ENCODE data around the gene SAP25. TPM values are rescaled to one million over a fixed set of nuclear protein-coding genes. Genes with fewer than 3 reads are reported as not detected.

SAP25 gene
- total RNA-seq, 4 donors from 2014 or later: 1.3 to 1.7 TPM; not detected in 2

- DNase-seq (ENCODE audit: low spot score in 2 of 2): no peak
- no peak for TF ChIP-seq CTCF (IDR thresholded peaks at IDR 0.05)
- no peak for TF ChIP-seq POLR2A (IDR thresholded peaks at IDR 0.05)
- H3K4me3 ChIP-seq (ENCODE audit: low read depth, poor library complexity, severe bottlenecking): no peak overlapping the region
- intact Hi-C loops (cut with DNase I; ENCODE audit: low total_unique reads): no loop called here
- WGBS, 2 donors: 89 to 91% methylated on average over 13 of the region's 13 CpGs
These were observed 39.9 kb upstream of the SAP25 start for GRCh38 chr7:100613412-100614175.

DNA sequence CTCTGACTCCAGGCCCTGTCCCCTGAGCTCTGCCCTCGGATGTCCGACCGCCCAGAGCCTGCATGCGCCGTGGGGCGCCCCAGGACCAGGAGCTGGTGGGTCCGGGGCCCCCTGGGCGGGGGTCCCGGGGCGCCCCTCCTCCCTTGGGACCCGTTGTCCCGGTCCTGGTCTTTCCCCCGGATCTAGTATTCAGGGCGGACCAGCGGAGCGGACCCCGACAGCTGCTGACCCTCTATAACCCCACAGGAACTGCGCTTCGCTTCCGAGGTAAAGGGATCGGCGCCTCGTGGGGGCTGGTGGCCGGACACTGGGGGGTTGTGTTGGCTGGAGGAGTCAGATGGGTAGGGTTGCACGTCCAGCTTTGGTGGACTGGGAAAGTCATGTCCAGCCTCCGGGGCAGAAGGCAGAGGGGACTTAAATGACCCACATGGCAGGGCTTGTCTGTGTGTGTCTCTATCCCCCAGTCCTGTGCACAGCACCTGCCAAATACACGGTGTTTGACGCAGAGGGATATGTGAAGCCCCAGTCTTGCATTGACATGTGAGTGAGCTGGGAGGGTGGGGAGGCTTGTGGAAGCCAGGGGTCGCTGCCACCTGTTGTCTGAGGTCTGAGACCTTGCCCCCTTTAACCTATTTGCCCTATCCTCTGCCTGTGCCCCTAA is 39.2 kb upstream of the SAP25 start:
- DNase-seq (ENCODE audit: low spot score in 2 of 2): no peak
- 4 to 10% methylated on average over 13 to 24 of the region's 29 CpGs for WGBS, 2 donors
- intact Hi-C loops (cut with DNase I; ENCODE audit: low total_unique reads): no loop called here

DNA sequence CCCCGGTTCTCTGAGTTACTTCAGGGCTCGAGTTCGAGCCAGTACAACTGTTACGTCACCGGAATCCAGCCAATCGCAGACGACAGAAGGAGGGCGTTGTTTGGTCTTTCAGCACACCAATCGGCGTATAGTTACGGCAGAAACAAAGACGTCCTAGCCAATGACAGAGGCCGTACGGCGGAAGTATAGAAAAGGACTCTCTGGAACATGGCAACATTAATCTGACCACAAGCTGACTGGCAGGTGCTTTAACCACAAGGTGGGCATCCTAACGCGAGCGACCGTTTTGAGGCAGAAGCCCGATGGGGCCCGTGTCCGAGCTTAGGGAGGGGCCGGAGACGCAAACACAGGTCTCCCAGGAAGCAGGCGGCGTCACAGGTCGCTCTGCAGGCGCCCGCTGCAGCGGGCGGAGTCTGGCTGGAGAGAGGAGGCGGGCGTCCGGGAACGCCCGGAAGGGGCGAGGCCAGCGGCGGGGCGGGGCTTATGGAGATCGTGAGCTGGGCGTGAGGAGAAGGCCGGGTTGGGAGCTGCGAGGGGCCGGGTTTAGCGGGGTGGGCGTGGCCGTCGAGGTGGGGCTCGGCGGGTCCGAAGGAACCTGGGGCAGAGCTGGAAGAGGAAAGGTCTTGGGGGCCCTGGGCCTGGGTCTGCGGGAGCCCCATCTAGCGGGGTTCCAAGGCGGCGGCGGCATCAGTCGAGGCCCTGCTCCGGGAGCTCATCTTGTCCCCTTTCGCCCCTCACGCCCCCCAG is 38.5 kb upstream of the SAP25 start, which contains the start of gene MOSPD3:
Gene MOSPD3 (plus strand): TSS at position 558 of the 747 bp plus-strand sequence. CDS start 252 bp downstream, outside the sequence.
- WGBS, 2 donors: 0% methylated on average over 40 to 53 of the region's 61 CpGs
- peak; percentile 100 for DNase-seq (ENCODE audit: low spot score in 2 of 2)
- peak within 1 kb of the TSS; percentile 47 for H3K4me3 ChIP-seq (ENCODE audit: low read depth, poor library complexity, severe bottlenecking)
- TF ChIP-seq POLR2A (IDR thresholded peaks at IDR 0.05): peak in 1 of 2 donors; percentile 64
- no peak for TF ChIP-seq CTCF (IDR thresholded peaks at IDR 0.05)
- intact Hi-C loops (cut with DNase I; ENCODE audit: low total_unique reads): no loop called here

More for the DNA sequence above, 39.2 kb upstream of the SAP25 start:
- TF ChIP-seq POLR2A (IDR thresholded peaks at IDR 0.05): no peak
- no peak for TF ChIP-seq CTCF (IDR thresholded peaks at IDR 0.05)
- H3K4me3 ChIP-seq (ENCODE audit: low read depth, poor library complexity, severe bottlenecking): peak overlapping the region; percentile 47

DNA sequence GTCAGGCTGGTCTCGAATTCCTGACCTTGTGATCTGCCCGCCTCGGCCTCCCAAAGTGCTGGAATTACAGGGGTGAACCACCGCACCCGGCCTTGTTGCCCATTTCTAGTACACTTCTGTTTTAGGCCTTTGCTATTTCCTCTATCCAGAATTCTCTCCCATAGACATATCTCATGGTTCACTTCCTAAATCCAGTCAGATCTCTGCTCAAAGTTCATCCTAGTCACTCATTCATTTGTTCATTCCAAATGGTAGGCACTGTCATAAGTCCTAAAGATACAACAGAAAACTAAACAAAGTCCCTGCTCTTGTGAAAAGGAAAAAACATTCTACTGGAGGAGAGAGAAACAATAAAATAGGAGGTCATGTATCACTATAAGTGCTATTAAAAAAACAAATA is 36.3 kb upstream of the SAP25 start:
- 93 to 94% methylated on average over 5 of the region's 5 CpGs for WGBS, 2 donors
- no peak overlapping the region for H3K4me3 ChIP-seq (ENCODE audit: low read depth, poor library complexity, severe bottlenecking)
- intact Hi-C loops (cut with DNase I; ENCODE audit: low total_unique reads): no loop called here
- no peak for DNase-seq (ENCODE audit: low spot score in 2 of 2)
- TF ChIP-seq CTCF (IDR thresholded peaks at IDR 0.05): no peak
- no peak for TF ChIP-seq POLR2A (IDR thresholded peaks at IDR 0.05)

DNA sequence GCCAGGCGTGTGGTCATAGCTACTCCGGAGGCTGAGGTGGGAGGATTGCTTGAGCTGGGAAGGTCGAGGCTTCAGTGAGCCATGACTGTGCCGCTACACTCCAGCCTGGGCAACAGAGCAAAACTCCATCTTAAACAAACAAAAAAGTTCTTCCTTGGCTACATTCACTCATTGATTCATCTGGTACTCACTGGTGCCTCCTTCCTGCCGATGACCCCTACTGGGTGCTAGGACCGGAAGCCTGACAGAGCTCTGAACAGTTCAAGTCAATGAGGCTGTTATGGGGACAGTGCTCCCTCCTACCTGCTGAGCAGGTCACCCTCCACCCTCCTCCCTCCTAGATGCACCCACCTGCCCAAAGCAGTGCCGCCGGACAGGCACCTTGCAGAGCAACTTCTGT is 33.4 kb upstream of the SAP25 start:
- no peak overlapping the region for H3K4me3 ChIP-seq (ENCODE audit: low read depth, poor library complexity, severe bottlenecking)
- intact Hi-C loops (cut with DNase I; ENCODE audit: low total_unique reads): no loop called here
- 81 to 90% methylated on average over 8 of the region's 8 CpGs for WGBS, 2 donors
- no peak for TF ChIP-seq CTCF (IDR thresholded peaks at IDR 0.05)
- no peak for TF ChIP-seq POLR2A (IDR thresholded peaks at IDR 0.05)
- no peak for DNase-seq (ENCODE audit: low spot score in 2 of 2)

Data from lower leg skin (tissue), 4 donors.